GM19240 (cell line): ENCODE results near the gene METTL1.
"Not testable (repeated sequence)": the region's sequence is repeated elsewhere in the genome, so short reads cannot be mapped to it uniquely, and the experiment has no call there.

ENCODE experiments used
- DNase-seq: peaks from one replicate; pipeline ENCODE4 v3.0.0; 2011; ENCODE audit warnings: low spot score; ENCODE audit not compliant: insufficient read length

Gene METTL1

DNA sequence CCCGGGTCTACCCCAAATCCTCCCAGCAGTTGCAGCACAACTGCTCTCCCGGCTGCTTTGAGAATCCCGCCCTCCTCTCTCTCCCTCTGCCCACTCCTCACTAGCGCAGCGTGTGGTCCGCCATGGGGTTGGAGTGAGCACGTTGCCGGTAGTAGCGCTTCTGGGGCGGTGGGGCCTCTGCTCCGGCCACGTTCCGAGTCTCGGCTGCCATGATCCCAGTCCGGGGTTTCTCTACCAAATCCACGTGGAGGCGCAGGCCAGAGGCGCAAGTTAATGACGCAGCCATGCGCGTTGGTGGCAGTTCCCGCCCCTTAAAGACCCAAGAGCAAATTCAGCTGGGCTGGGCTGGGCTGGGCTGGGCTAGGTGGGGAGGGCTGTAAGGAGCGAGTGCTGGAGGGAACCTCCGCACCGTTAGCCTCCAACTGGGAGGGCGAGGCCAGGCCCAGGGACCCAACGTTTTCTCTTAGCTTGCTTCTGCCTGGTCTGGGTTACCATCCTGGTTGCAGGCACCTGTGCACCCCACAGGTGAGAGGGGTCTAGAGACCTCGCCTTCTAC, at the start of gene METTL1:
Gene METTL1 (minus strand): TSS at position 233 of the 556 bp plus-strand sequence. CDS start 22 bp downstream, at position 211.
- peak; percentile 90 for DNase-seq

DNA sequence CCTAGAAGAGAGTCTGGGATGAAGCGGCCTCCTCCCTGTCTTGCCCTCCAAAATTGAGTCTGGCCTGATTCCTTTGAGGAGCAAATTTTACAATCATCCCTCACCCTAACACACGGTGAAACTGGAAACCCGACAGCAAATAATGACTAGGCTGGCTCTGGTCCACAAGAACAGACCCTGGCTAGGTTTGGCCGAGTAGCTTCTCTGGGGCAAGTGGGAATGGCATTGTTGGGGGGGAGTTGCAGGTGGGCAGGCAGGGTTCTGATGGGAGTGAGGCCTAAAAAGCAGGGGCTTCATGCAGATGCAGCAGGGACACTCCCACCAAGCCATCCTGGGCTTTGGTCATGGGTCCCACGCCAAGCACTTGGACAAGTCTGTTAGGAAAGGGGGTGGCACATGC, 49.1 kb upstream of the METTL1 start:
- not testable (repeated sequence) for DNase-seq

DNA sequence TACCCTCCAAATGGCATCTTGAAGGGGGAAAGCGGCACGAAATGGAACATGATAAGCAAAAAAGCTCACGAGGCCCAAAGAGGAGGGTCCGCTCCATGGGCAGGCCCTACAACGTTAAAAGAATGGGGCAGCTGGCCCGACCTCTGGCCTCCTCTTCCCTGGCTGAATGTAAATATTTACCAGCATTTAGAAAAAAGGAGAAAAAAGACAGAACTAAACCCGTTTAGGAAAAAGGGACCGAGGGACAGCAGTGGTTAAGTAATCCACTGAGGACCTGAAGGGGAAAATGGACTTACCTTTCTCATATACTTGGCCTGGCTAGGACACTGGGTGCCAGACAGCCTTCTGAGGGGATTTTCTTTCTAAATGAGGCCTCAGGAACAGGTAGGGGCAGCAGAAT, 48.2 kb upstream of the METTL1 start:
- not testable (repeated sequence) for DNase-seq

DNA sequence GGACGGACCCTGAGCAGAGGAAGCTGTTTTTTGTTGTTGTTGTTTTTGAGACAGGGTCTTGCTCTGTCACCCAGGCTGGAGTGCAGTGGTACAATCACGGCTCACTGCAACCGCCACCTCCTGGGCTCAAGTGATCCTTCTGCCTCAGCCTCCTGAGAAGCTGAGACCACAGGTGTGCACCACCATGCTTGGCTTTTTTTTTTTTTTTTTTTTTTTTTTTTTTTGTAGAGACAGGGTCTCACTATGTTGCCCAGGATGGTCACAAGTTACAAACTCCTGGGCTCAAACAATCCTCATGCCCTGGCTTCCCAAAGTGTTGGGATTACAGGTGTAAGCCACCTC, 46.1 kb upstream of the METTL1 start:
- not testable (repeated sequence) for DNase-seq

DNA sequence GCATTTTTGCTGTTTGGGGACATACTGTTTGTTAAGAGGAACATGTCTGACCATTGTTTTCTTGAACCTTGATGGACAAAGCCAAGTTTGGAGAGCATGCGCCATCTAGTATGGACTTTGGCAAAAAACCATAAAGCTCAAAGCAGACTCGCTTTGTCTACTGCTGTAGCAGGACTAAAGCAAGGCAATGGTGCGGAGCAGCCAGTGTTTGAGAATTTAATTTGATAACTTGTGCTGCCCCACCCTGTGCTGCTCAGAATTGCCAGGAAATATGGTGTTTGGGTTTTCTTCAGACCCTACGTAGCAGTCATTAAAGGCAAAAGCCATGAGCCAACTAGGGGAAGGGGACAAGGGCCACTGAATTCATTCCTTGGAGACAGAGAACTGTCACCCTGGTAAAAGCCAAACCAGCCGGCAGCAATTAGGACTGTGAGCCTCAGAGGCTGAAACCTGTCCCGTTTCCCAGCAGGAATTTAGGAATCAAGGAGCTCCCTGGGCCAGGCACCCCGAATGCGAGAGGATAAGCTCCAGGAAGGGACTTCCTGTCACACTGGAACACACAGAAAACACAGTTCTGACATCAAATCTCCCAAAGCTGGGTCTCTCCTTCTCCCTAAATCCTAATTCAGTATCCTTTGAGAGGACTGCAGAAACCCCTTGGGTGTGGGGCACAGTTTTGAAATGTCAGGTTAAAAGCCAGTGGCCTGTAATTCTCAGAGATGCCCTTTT, 45.5 kb upstream of the METTL1 start:
- no peak for DNase-seq

DNA sequence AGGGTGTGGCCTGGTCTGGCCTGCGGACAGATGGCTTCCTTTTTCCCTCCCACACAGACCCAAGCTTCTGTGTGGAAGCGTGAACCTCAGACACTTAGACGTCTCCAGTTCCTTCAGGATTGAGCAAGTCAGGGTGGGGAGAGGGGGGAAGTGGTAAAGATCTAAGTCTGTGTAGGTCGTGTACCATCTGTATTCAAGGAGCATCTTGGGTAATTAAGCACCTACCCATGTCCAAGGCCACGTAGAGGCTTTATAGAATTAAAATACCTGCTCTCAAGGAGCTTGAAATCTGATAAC, 44.9 kb upstream of the METTL1 start:
- no peak for DNase-seq

DNA sequence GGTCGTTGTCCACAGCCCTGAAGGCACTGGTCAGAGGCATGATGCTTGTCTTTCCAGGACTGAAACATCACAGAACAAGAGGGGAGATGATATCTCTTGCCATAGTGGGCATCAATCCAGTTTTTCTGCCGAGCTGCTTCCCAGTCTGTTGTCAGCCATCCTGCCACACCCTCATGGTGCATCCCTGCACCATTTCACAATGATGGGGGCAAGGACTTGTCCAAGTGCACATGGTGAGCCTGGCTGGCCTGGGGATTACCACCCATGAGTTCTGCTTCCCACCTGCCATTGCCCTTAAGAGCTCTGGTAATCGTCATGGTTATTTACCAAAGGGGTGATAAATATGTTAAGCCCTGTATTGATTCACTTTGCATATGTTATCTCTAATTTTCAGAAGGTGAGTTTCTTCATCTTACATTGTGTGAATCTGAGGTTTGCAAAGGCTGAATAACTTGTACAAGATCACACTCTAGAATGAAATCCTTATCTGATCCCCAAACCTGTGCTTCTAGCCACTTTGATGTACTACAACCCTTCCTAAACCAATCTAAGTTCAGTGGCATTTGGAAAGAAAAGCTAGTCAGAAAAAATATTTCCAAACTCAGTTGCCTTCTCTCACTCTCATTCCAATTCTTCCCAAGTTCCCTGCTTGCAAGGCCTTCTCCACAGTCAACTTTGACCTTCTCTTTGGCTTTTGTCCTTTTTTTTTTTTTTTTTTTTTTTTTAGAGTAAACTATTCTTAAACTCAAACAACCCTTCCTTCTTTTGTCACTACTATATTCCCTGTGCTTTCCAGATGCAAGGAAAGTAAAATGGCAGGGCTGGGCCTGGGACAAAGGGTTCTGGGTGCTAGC, 44.3 kb upstream of the METTL1 start:
- DNase-seq: no peak

DNA sequence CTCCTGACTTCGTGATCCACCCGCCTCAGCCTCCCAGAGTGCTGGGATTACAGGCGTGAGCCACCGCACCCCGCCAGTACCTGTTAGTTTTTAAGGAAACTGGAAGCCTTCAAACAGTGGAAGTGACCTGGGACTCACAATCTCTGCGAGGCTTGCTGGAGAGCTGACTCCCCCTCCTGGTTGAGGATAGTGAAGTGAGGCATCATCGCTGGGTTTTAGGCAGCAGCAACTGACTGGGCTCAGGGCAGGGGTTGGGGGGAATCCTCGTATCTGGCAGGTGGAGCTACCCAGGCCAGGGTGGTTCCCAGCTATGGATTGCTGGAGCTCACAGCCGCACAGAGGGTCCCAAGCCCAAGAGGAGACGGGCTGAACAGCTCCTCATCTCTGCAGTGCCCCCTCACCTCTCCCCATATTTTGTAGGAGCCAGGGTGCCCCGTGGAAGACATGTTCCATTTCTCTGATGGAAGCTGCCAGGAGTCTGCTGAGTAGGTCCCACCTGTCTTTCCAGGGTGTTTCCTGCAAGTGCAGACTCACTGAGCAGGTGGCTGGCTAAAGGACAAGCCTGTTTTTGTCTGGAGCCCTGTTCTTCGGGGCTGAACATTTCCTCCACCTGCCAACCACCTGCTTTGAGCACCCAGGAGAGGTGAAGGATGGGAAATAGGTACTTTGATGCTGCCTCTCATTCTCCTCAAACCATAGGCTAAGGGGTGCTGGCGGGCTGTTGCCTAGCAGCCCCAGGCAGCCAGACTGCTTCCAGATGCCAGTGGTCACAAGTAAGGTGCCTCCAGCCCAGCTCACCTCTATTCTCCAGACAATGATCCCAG, 43.5 kb upstream of the METTL1 start:
- DNase-seq: no peak

DNA sequence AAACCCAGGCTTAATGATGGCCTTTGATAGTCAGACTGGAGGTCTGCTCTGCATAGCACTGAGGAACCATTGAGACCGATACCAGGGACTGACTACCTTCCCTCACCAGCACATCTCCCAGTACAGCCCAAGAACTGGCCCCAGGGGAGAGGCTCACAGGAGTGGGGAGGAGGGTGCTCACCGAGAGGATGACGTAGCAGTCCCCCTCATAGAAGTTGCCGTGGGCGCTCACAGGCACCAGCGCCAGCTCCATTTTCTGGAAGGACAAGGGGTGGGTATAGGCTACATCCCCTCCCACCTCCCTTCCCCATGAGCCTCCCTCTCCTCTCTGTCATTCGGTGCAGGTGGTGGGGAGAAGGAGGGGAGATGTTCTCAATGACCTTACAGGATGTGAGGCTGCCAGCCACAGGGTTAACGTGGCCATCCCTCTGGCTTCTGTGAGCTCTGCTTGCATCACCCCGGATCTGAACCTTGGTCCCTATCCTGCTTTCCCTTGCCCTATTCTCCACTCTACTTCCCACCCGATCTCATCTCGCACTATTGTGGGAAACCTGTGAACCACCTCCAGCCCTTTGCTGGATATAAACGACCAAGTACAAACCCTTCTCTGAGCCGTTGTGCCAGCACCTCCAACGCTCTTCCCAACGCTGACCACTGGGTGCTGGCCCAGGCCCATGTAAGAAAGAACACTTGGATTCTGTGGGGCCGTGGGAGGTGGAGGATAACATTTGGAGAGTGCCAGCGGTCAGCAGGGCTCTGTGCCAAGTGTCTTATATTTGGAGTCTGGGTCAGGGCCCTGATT, 42.3 kb upstream of the METTL1 start:
- no peak for DNase-seq

DNA sequence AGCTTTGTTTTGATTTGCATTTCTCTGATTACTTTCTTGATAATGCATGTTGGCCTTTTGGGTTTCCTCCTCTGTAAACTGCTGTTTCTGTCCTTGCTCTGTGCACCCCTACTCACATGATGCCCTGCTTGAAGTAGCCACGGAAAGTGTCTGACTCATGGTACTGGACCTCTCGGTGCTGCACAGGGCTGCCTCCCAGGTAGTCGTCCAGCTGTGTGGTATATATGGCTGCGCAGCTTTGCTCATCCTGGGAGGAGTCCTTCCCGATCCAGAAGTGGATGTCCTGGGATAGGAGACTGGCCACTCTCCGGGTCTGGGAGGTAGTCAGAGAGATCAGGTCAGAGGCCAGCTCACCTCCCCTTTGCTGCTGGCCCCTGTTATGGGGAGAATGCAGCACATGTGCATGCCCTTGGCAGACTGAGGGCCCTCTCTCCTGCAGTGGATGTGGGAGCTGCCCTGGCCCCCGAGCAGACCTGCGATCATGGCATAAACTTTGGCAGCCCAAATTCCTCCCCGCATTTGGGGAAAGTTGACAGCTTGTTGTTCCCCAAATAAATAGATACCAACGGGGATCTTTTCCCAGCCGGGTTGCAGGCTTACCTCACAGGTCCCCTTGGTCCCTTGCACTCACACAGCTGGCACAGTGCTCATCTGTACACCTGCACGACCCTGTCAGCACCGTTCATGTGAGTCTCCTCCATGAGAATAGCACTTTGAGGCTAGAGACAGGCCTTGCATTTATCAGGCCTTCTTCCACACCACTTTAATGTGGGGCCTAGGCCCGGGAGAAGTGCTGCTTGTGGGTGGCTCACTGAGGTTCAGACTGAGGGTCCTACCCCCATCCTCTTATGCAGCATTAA, 41.4 kb upstream of the METTL1 start:
- DNase-seq: no peak

DNA sequence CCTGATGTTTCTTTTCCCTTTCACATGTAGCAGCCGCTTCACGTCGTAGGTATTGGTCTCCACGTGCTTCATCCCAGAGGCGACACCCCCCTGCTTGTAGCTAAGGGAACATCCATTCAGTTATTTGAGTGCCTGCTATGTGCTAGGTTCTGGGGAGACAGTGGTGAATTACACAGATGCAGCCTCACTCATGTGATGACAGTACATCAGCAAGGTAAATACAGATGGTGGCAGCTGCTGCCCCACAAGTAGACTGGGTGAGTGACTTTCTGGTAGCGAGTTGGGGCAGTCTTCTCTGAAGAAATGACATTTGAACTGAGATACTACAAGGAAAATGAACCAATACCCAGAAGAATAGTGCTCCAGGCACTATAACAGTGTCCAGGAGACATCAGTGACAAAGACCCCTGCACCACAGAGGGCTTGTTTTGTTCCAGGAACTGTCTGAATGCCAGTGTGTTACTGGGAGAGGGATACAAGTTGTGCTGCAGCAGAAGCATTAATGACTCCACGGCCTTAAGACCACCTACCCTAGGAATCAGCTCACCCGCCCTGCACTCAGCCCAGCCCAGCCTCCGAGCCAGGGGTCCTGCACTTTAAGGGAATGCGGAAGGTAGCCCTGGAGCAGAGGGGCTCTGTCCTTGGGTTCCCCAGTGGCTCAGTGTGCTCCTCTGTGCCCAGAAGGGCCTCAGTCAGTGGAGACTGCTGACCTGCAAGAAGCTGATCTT, 39.3 kb upstream of the METTL1 start:
- no peak for DNase-seq

DNA sequence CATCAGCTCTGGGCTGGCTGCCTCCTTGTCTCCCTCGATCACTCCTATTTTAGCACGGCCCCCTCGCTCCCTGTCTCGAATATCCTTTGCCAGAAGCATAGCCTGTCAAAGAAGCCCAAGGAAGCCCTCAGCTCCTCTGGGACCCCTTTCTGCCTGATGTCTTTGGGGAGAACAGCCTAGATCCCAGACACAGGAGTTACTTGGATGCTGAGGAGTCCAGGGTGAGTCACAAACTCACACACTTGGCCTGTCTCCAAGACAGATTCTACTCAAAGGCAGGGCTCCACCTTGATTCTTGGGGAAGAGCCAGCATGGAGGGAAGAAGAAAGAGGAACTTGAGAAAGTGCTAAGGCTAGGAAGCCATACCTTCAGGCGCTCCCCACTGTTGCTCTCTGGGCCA, 38.5 kb upstream of the METTL1 start:
- no peak for DNase-seq

DNA sequence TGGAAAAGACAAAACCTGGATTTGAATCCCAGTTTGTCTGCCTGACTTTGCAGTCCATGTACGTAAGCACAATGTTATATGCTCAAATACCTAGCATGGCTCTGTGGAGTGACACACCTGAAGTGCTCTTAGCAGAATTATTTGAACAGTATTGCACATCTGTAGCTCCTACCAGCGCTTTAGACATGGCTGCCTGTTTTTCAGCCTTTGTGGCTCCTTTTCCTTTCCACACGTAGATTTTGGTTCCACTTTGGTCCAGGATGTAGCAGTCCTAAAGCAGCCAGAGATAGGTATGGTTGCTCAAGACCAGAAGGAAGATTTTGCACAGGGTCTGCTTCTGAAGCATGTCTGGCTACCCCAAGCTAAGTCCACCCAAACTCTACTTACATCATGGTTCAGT, 37.5 kb upstream of the METTL1 start:
- no peak for DNase-seq

DNA sequence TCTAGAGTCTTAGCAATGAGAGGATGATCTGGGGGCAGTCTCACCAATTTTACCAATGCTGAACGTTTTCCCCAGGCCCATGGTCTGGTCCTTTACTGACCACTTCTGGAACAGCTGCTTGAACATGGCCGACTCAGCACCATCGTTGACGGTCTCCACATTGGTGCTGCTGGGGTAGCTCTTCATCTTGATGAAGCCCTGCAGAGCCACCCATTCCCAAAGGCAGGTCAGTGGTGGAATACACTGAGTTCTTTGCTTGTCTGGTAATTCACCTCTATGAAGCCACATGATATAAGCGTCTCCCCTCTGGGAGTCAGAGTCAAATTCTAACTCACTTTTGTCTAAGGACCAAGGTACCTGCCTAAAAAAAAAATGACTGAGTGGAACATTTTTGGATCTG, 36.4 kb upstream of the METTL1 start:
- no peak for DNase-seq

DNA sequence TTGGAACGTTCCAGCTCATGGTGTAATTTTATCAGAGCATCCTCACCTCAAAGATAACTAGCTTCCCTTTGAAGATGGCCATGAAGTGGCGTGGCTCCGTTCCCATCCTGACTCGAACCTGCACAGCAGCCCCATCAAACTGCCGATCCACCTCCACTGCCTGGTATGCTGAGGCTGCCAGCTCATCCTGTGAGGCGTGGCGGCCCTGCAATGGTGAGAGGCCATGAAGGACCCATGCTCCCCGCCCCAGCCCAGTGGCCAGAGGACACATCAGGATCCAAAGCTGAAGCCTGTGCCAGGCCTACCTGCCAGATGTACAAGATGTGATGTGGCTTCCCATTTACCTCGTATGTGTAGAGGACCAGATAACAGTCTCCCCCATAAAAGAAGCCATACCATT, 35.4 kb upstream of the METTL1 start:
- no peak for DNase-seq

DNA sequence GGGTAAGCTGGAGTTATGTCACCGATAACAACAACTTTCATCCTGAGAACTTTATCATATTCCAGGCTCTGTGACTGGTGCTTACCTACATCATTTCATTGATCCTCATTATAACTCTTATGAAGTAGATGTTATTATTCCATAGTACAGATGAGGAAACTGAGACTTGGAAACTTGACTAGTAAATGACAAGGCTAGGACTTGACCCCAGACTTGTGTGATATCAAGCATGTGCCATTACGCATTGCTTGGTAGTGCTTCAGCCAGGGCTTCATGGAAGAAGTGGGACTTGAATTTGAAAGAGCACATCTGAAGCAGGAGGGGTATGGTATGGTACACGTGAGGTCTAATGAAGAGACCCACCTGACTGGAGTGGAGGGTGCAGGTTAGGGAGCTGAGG, 34.8 kb upstream of the METTL1 start:
- no peak for DNase-seq

DNA sequence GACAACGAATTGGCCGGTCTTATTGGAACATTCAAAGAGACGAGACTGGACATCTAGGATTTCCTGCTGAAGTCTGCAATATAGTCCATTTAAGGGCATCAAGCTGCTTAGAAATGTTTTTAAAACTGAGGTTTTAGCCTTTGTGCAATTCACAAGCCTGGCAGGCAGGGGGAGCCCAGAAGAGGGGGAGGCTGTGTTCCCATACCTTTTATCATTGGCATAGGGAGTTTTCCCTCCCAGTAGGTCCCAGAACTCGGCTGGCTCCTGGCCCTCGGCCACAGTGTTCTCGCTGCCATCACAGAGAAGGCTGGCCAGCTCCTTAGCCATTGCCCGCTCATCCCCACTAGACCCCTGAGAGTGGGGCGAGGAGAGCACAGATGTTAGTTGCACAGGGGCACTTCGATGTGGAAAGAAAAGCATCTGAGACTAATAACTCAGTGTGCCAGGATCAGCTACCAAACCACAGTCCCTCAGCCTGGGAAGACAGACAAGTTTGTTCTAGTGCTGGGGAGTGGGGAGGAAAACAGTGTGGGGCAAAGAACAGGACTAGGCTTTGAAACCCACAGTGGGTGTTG, 31.5 kb upstream of the METTL1 start:
- DNase-seq: no peak

DNA sequence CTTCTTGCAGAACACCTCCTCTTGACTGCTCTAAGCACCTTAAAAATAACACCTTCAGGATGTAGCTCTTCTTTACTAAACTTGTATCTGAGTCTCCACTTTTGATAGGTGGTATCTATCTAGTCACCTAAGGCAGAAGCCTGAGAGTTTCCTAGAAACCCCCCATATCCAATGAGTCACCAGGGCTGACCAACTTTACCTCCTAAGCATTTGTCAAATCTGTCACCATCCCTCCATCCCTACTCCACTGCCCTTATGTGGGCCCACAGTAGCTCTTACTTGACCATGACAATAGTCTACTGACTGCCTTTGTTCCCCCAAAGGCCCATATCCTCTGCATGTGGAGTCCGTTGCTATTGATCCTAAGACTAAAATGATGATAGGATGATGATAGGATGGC, 30.7 kb upstream of the METTL1 start:
- DNase-seq: no peak

DNA sequence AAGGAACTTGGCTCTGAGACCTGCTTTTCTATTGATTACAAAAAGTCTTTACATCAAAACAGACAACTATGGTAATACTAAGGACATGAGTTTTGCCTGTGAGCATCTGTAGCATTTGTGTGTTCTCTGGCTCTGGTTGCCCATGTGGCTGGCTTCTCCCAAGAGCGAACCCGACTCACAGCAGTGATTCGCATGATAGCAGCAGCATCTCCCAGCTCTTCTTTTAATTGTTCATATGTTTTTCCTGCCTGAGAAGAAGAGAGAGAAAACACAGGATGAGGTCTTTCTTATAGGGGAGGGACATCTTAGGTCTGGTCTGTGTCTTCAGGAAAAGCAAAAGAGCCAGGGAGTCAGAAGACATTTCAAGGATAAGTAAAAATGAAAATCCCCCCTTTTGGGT, 29.1 kb upstream of the METTL1 start:
- DNase-seq: no peak
